Astrocyte (in vitro differentiated cells and primary cell): ENCODE data around the gene RGS17.

ENCODE experiments used
- CTCF ChIP-seq: IDR thresholded peaks from 2 replicates; pipeline ENCODE4 v1.5.1; 2011; ENCODE audit warnings: low read depth, mild to moderate bottlenecking, inconsistent platforms, low read length, moderate library complexity; ENCODE audit not compliant: insufficient read depth
- EZH2 ChIP-seq: IDR thresholded peaks from 2 replicates; pipeline ENCODE4 v1.6.1; 2012; ENCODE audit warnings: mild to moderate bottlenecking, low read length, inconsistent platforms; ENCODE audit not compliant: insufficient read depth

- TF ChIP-seq CTCF (no peak), EZH2 (no peak)
These were observed 128.3 kb downstream of the RGS17 start, which contains the start of gene MTRF1L for GRCh38 chr6:153002613-153003365.
